Chondrocyte (in vitro differentiated cells): ENCODE results near the gene UXS1. TPM values are rescaled to one million over a fixed set of nuclear protein-coding genes. Genes with fewer than 3 reads are reported as not detected.
A peak's percentile ranks its signal among the peaks of the same experiment; 100 is the strongest.

ENCODE experiments used
- DNase-seq: peaks from one replicate; pipeline ENCODE4 v3.0.0; 2021; ENCODE audit warnings: mixed read lengths, low spot score
- H3K27ac Mint-ChIP-seq: one replicate; pipeline ENCODE4 v1.8.0; 2021; ENCODE audit warnings: mild to moderate bottlenecking, moderate library complexity, mixed read lengths; ENCODE audit not compliant: unreplicated experiment
- H3K27me3 Mint-ChIP-seq: 2 replicates; pipeline ENCODE4 v1.8.0; 2021; ENCODE audit warnings: low read depth, mixed read lengths
- H3K36me3 Mint-ChIP-seq: 2 replicates; pipeline ENCODE4 v1.8.0; 2021; ENCODE audit warnings: low read depth, mixed read lengths
- H3K4me1 Mint-ChIP-seq: 2 replicates; pipeline ENCODE4 v1.8.0; 2021; ENCODE audit warnings: low read depth, mild to moderate bottlenecking, mixed read lengths
- H3K4me3 Mint-ChIP-seq: one replicate; pipeline ENCODE4 v1.8.0; 2021; ENCODE audit warnings: mild to moderate bottlenecking, moderate library complexity, mixed read lengths; ENCODE audit not compliant: unreplicated experiment
- H3K9me3 Mint-ChIP-seq: 2 replicates; pipeline ENCODE4 v1.8.0; 2021; ENCODE audit warnings: low read depth, mixed read lengths
- CTCF ChIP-seq: fragments of 200-600 bp; sonication (generic); IDR thresholded peaks from 2 replicates; pipeline ENCODE4 v1.5.0; 2021; ENCODE audit warnings: antibody characterized with exemption, mild to moderate bottlenecking, moderate library complexity
- total RNA-seq: library from RNA; stranded (reverse); gene quantifications from 3 replicates; pipeline ENCODE4 v1.2.1, GENCODE V29; 2021

UXS1 gene
- total RNA-seq, 1 donor from 2014 or later = 19.7 TPM

GRCh38 chr2:106063181-106063580 lies 130.9 kb downstream of the UXS1 start:
- Mint-ChIP-seq H3K9me3 (peaks cover 4% of the 10 kb centered on the region), H3K36me3 (peaks cover 2% of the 10 kb centered on the region), H3K27ac (no peak overlapping the region), H3K27me3 (peaks cover 10% of the 10 kb centered on the region), H3K4me1 (peaks cover 13% of the 10 kb centered on the region), H3K4me3 (no peak overlapping the region)
- no peak for DNase-seq
- no peak for TF ChIP-seq CTCF

- Mint-ChIP-seq H3K36me3 (peaks cover 2% of the 10 kb centered on the region), H3K4me1 (peaks cover 13% of the 10 kb centered on the region), H3K4me3 (no peak overlapping the region), H3K27me3 (peaks cover 8% of the 10 kb centered on the region), H3K27ac (peak overlapping the region; percentile 6), H3K9me3 (peaks cover 4% of the 10 kb centered on the region)
- no peak for DNase-seq
- no peak for TF ChIP-seq CTCF
Measured at GRCh38 chr2:106062627-106063026, 131.5 kb downstream of the UXS1 start.

GRCh38 chr2:106061611-106062349 lies 132.3 kb downstream of the UXS1 start:
- Mint-ChIP-seq H3K4me3 (no peak overlapping the region), H3K27ac (no peak overlapping the region), H3K27me3 (peaks cover 13% of the 10 kb centered on the region), H3K36me3 (peaks cover 2% of the 10 kb centered on the region), H3K9me3 (peaks cover 4% of the 10 kb centered on the region), H3K4me1 (peaks cover 16% of the 10 kb centered on the region)
- DNase-seq = no peak
- no peak for TF ChIP-seq CTCF

GRCh38 chr2:106059416-106060065 lies 134.6 kb downstream of the UXS1 start:
- no peak for DNase-seq

More at GRCh38 chr2:106059416-106060065, 134.6 kb downstream of the UXS1 start:
- H3K27me3 Mint-ChIP-seq = peaks cover 8% of the 10 kb centered on the region
- H3K4me3 Mint-ChIP-seq = no peak overlapping the region
- peaks cover 4% of the 10 kb centered on the region for H3K9me3 Mint-ChIP-seq
- no peak for TF ChIP-seq CTCF
- H3K36me3 Mint-ChIP-seq = peaks cover 2% of the 10 kb centered on the region
- H3K4me1 Mint-ChIP-seq = peaks cover 14% of the 10 kb centered on the region
- H3K27ac Mint-ChIP-seq = no peak overlapping the region
